ENCODE data around the gene HSD17B3.
A peak's percentile ranks its signal among the peaks of the same experiment; 100 is the strongest.

The HSD17B3 gene

GRCh38 chr9:96255698-96256097, 46.3 kb downstream of the HSD17B3 start:
- H3K9me3 ChIP-seq (ENCODE audit: control extremely low read depth in 1 of 5, control insufficient read depth in 4 of 5, insufficient read depth in 2 of 5, low read depth in 1 of 5, low read length in 4 of 5): no peaks in the 10 kb centered on the region
- H3K4me3 ChIP-seq (ENCODE audit: control insufficient read depth in 1 of 7, extremely low read depth in 1 of 7, insufficient read depth in 4 of 7, low read depth in 2 of 7, low read length in 6 of 7): no peak overlapping the region
- POLR2A ChIA-PET: no interaction called here
- H3K4me1 ChIP-seq (ENCODE audit: control extremely low read depth in 1 of 4, control insufficient read depth in 4 of 4, insufficient read depth in 4 of 4, low read length in 3 of 4): no peaks in the 10 kb centered on the region
- CTCF ChIA-PET: no interaction called here
- WGBS (ENCODE audit: insufficient coverage): 83% methylated on average over 14 of the region's 18 CpGs
- H3K27ac ChIP-seq (ENCODE audit: insufficient read depth in 1 of 2, low read depth in 1 of 2, low read length in 2 of 2, poor library complexity in 1 of 2, severe bottlenecking in 2 of 2): no peak overlapping the region
- H3K27me3 ChIP-seq (replicated peaks in 2 of 5; ENCODE audit: control insufficient read depth in 4 of 5, insufficient read depth in 5 of 5, low read length in 4 of 5): peaks cover 0 to 43% (median 13%) of the 10 kb centered on the region in 5 experiments
- DNase-seq: no peak
- no peaks in the 10 kb centered on the region for H3K36me3 ChIP-seq (ENCODE audit: control insufficient read depth in 4 of 4, insufficient read depth in 4 of 4, low read length in 3 of 4)

DNA sequence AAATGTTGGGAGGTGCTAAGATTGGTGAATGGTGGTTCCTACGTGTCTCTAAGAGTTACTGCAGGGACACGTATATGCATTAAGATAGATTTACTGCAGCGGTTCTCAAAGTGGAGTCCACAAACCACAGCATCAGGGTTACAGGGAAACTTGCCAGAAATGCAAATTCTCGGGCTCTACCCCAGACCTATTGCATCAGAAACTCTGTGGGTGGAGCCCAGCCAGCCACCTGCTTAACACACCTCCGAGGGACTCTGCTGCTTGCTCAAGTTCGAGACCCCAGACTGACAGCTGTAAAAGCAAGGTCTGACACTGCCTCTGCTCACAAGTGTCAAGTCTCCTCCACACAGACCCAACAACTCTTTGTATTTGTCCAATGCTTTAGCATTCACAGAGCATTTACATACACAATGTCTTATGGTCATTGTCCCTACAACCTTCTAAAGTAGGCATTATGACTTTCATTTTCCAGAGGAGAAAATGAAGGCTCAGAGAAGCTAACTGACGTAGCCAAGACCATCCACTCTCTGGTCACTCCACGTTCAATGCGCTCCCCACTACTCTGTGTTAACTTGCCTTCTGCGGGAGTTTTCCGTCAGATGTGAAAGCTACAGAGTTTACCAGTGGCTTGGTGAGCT, 48.8 kb downstream of the HSD17B3 start:
- peaks cover 0 to 53% (median 18%) of the 10 kb centered on the region in 5 experiments for H3K27me3 ChIP-seq (replicated peaks in 2 of 5; ENCODE audit: control insufficient read depth in 4 of 5, insufficient read depth in 5 of 5, low read length in 4 of 5)
- H3K4me3 ChIP-seq (ENCODE audit: control insufficient read depth in 1 of 7, extremely low read depth in 1 of 7, insufficient read depth in 4 of 7, low read depth in 2 of 7, low read length in 6 of 7): no peak overlapping the region
- no peaks in the 10 kb centered on the region for H3K4me1 ChIP-seq (ENCODE audit: control extremely low read depth in 1 of 4, control insufficient read depth in 4 of 4, insufficient read depth in 4 of 4, low read length in 3 of 4)
- H3K27ac ChIP-seq (ENCODE audit: insufficient read depth in 1 of 2, low read depth in 1 of 2, low read length in 2 of 2, poor library complexity in 1 of 2, severe bottlenecking in 2 of 2): no peak overlapping the region
- WGBS (ENCODE audit: insufficient coverage): 55% methylated on average over 9 of the region's 11 CpGs
- no peaks in the 10 kb centered on the region for H3K36me3 ChIP-seq (ENCODE audit: control insufficient read depth in 4 of 4, insufficient read depth in 4 of 4, low read length in 3 of 4)
- no peaks in the 10 kb centered on the region for H3K9me3 ChIP-seq (ENCODE audit: control extremely low read depth in 1 of 5, control insufficient read depth in 4 of 5, insufficient read depth in 2 of 5, low read depth in 1 of 5, low read length in 4 of 5)
- ChIA-PET CTCF (interaction anchor here (1.4 kb wide), 1 partner anchor 9 kb away, joined by 3 read pairs; no protein-coding TSS in a partner anchor), POLR2A (no interaction called here)
- DNase-seq: peak in 2 of 3 donors; percentile 12 to 19

- H3K27me3 ChIP-seq (replicated peaks in 2 of 5; ENCODE audit: control insufficient read depth in 4 of 5, insufficient read depth in 5 of 5, low read length in 4 of 5): peaks cover 0 to 68% (median 24%) of the 10 kb centered on the region in 5 experiments
- no peaks in the 10 kb centered on the region for H3K36me3 ChIP-seq (ENCODE audit: control insufficient read depth in 4 of 4, insufficient read depth in 4 of 4, low read length in 3 of 4)
- ChIA-PET POLR2A (no interaction called here), CTCF (no interaction called here)
- H3K9me3 ChIP-seq (ENCODE audit: control extremely low read depth in 1 of 5, control insufficient read depth in 4 of 5, insufficient read depth in 2 of 5, low read depth in 1 of 5, low read length in 4 of 5): no peaks in the 10 kb centered on the region
- no peak overlapping the region for H3K27ac ChIP-seq (ENCODE audit: insufficient read depth in 1 of 2, low read depth in 1 of 2, low read length in 2 of 2, poor library complexity in 1 of 2, severe bottlenecking in 2 of 2)
- WGBS (ENCODE audit: insufficient coverage): 100% methylated on average over 3 of the region's 4 CpGs
- no peak overlapping the region for H3K4me3 ChIP-seq (ENCODE audit: control insufficient read depth in 1 of 7, extremely low read depth in 1 of 7, insufficient read depth in 4 of 7, low read depth in 2 of 7, low read length in 6 of 7)
- H3K4me1 ChIP-seq (ENCODE audit: control extremely low read depth in 1 of 4, control insufficient read depth in 4 of 4, insufficient read depth in 4 of 4, low read length in 3 of 4): no peaks in the 10 kb centered on the region
- DNase-seq: no peak
Measured at GRCh38 chr9:96251451-96251850, 50.5 kb downstream of the HSD17B3 start.

DNA sequence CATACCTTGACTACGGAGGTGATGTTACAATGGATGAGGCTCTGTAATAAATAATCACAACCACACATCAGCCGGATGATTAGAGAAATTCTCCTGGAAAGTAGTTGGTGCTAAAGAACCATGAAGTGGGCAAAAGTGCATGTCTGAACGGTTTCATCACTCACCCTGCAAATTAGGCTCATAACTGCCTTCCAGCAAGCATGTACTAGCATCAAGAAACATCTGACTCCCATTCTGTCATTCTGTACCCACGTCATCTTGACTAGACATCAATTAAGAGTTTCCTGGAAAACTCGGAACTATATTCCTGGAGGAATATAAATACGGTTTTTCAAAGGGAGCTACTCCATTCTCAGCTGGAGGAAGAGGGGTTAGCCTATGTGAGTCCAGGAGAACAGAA, 52.2 kb downstream of the HSD17B3 start:
- Histone ChIP-seq H3K4me1 (ENCODE audit: control extremely low read depth in 1 of 4, control insufficient read depth in 4 of 4, insufficient read depth in 4 of 4, low read length in 3 of 4) (no peaks in the 10 kb centered on the region), H3K27me3 (replicated peaks in 2 of 5; ENCODE audit: control insufficient read depth in 4 of 5, insufficient read depth in 5 of 5, low read length in 4 of 5) (peaks cover 2 to 76% (median 31%) of the 10 kb centered on the region in 5 experiments), H3K27ac (ENCODE audit: insufficient read depth in 1 of 2, low read depth in 1 of 2, low read length in 2 of 2, poor library complexity in 1 of 2, severe bottlenecking in 2 of 2) (no peak overlapping the region), H3K9me3 (ENCODE audit: control extremely low read depth in 1 of 5, control insufficient read depth in 4 of 5, insufficient read depth in 2 of 5, low read depth in 1 of 5, low read length in 4 of 5) (peaks cover 0 to 9% (median 0%) of the 10 kb centered on the region in 5 experiments), H3K36me3 (ENCODE audit: control insufficient read depth in 4 of 4, insufficient read depth in 4 of 4, low read length in 3 of 4) (no peaks in the 10 kb centered on the region), H3K4me3 (ENCODE audit: control insufficient read depth in 1 of 7, extremely low read depth in 1 of 7, insufficient read depth in 4 of 7, low read depth in 2 of 7, low read length in 6 of 7) (no peak overlapping the region)
- WGBS (ENCODE audit: insufficient coverage): 90% methylated on average over 4 of the region's 6 CpGs
- no peak for DNase-seq
- ChIA-PET CTCF (interaction anchor here (1.2 kb wide), 1 partner anchor 17 kb away, joined by 3 read pairs; no protein-coding TSS in a partner anchor), POLR2A (no interaction called here)

DNA sequence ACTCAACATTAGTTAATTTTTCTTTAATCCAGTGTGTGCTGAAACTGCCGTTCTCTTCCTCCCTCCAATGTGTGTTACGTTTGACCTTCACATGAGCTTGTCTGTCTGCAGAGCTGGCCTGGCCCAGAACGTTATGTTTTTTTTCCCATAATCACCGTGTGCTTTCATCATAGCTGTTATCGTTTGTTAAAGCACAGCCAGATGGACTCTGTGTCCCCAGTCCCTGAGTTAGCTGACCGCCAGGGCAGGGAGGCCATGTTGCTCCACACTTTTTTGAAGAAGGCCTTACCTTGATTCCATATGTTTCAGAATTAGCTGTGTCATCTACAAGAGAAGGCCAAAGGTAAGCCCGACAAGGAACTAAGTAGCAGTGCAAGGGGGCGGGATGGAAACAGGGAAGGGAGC, 55.7 kb downstream of the HSD17B3 start:
- whole genome bisulfite sequencing (ENCODE audit: insufficient coverage): 99% methylated on average over 7 of the region's 8 CpGs

GRCh38 chr9:96245399-96245798, 56.6 kb downstream of the HSD17B3 start:
- Histone ChIP-seq H3K9me3 (ENCODE audit: control extremely low read depth in 1 of 5, control insufficient read depth in 4 of 5, insufficient read depth in 2 of 5, low read depth in 1 of 5, low read length in 4 of 5) (peaks cover 0 to 9% (median 0%) of the 10 kb centered on the region in 5 experiments), H3K4me1 (ENCODE audit: control extremely low read depth in 1 of 4, control insufficient read depth in 4 of 4, insufficient read depth in 4 of 4, low read length in 3 of 4) (peaks cover 0 to 9% (median 5%) of the 10 kb centered on the region in 4 experiments), H3K4me3 (ENCODE audit: control insufficient read depth in 1 of 7, extremely low read depth in 1 of 7, insufficient read depth in 4 of 7, low read depth in 2 of 7, low read length in 6 of 7) (no peak overlapping the region), H3K27me3 (replicated peaks in 2 of 5; ENCODE audit: control insufficient read depth in 4 of 5, insufficient read depth in 5 of 5, low read length in 4 of 5) (peaks cover 2 to 80% (median 35%) of the 10 kb centered on the region in 5 experiments), H3K27ac (ENCODE audit: insufficient read depth in 1 of 2, low read depth in 1 of 2, low read length in 2 of 2, poor library complexity in 1 of 2, severe bottlenecking in 2 of 2) (no peak overlapping the region), H3K36me3 (ENCODE audit: control insufficient read depth in 4 of 4, insufficient read depth in 4 of 4, low read length in 3 of 4) (no peaks in the 10 kb centered on the region)
- ChIA-PET CTCF (interaction anchor here (3.9 kb wide), 1 partner anchor 12 kb away, joined by 19 read pairs; no protein-coding TSS in a partner anchor), POLR2A (interaction anchor here (0.5 kb wide), 1 partner anchor 928 kb away, joined by 3 read pairs; the partner anchor contains the start of gene FANCC)
- DNase-seq: no peak
- 95% methylated on average over 7 of the region's 7 CpGs for WGBS (ENCODE audit: insufficient coverage)

More for the DNA sequence above, 55.7 kb downstream of the HSD17B3 start:
- peaks cover 0 to 3% (median 1%) of the 10 kb centered on the region in 4 experiments for H3K4me1 ChIP-seq (ENCODE audit: control extremely low read depth in 1 of 4, control insufficient read depth in 4 of 4, insufficient read depth in 4 of 4, low read length in 3 of 4)
- ChIA-PET POLR2A (interaction anchor here (0.7 kb wide), 1 partner anchor 186 kb away, joined by 3 read pairs; no protein-coding TSS in a partner anchor), CTCF (interaction anchor here (3.9 kb wide), 1 partner anchor 13 kb away, joined by 19 read pairs; no protein-coding TSS in a partner anchor)
- DNase-seq: no peak
- no peak overlapping the region for H3K4me3 ChIP-seq (ENCODE audit: control insufficient read depth in 1 of 7, extremely low read depth in 1 of 7, insufficient read depth in 4 of 7, low read depth in 2 of 7, low read length in 6 of 7)
- H3K36me3 ChIP-seq (ENCODE audit: control insufficient read depth in 4 of 4, insufficient read depth in 4 of 4, low read length in 3 of 4): no peaks in the 10 kb centered on the region
- peaks cover 2 to 82% (median 33%) of the 10 kb centered on the region in 5 experiments for H3K27me3 ChIP-seq (replicated peaks in 2 of 5; ENCODE audit: control insufficient read depth in 4 of 5, insufficient read depth in 5 of 5, low read length in 4 of 5)
- H3K27ac ChIP-seq (ENCODE audit: insufficient read depth in 1 of 2, low read depth in 1 of 2, low read length in 2 of 2, poor library complexity in 1 of 2, severe bottlenecking in 2 of 2): no peak overlapping the region
- peaks cover 0 to 9% (median 0%) of the 10 kb centered on the region in 5 experiments for H3K9me3 ChIP-seq (ENCODE audit: control extremely low read depth in 1 of 5, control insufficient read depth in 4 of 5, insufficient read depth in 2 of 5, low read depth in 1 of 5, low read length in 4 of 5)

DNA sequence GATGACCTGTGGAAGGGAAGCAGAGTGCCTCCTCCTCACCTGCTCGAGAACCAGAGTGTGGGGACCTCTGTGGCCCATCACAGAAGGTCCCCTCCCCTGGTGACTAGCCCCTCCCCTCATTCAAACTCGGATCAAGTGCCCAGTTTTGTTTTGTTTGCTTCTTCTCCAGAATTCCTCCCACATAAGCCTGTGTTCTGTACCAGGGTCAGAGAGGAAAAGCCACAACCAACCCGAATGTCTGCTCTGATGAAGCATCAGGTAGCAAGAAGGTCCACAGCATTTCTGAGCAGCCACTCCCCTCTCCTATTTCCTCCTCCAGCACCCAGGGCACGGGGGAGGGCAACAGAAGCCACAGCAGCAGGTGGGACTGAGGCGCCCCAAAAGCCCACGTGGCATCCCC, 58.2 kb downstream of the HSD17B3 start:
- ChIA-PET CTCF (interaction anchor here (1.1 to 3.9 kb wide), 2 partner anchors 9 to 11 kb away, joined by 3 to 19 read pairs; no protein-coding TSS in a partner anchor), POLR2A (no interaction called here)
- H3K27me3 ChIP-seq (replicated peaks in 2 of 5; ENCODE audit: control insufficient read depth in 4 of 5, insufficient read depth in 5 of 5, low read length in 4 of 5): peaks cover 9 to 83% (median 36%) of the 10 kb centered on the region in 5 experiments
- H3K36me3 ChIP-seq (ENCODE audit: control insufficient read depth in 4 of 4, insufficient read depth in 4 of 4, low read length in 3 of 4): no peaks in the 10 kb centered on the region
- no peak overlapping the region for H3K4me3 ChIP-seq (ENCODE audit: control insufficient read depth in 1 of 7, extremely low read depth in 1 of 7, insufficient read depth in 4 of 7, low read depth in 2 of 7, low read length in 6 of 7)
- H3K27ac ChIP-seq (ENCODE audit: insufficient read depth in 1 of 2, low read depth in 1 of 2, low read length in 2 of 2, poor library complexity in 1 of 2, severe bottlenecking in 2 of 2): no peak overlapping the region
- 88% methylated on average over 5 of the region's 6 CpGs for WGBS (ENCODE audit: insufficient coverage)
- H3K9me3 ChIP-seq (ENCODE audit: control extremely low read depth in 1 of 5, control insufficient read depth in 4 of 5, insufficient read depth in 2 of 5, low read depth in 1 of 5, low read length in 4 of 5): peaks cover 0 to 9% (median 0%) of the 10 kb centered on the region in 5 experiments
- peaks cover 0 to 9% (median 5%) of the 10 kb centered on the region in 4 experiments for H3K4me1 ChIP-seq (ENCODE audit: control extremely low read depth in 1 of 4, control insufficient read depth in 4 of 4, insufficient read depth in 4 of 4, low read length in 3 of 4)
- no peak for DNase-seq

Measured in common myeloid progenitor, CD34-positive (primary cell).